ENCODE data around the gene TEX35. TPM values are rescaled to one million over a fixed set of nuclear protein-coding genes. Genes with fewer than 3 reads are reported as not detected.

The TEX35 gene
- total RNA-seq, 4 donors from 2014 or later = not detected

GRCh38 chr1:178565586-178565985, 52.7 kb downstream of the TEX35 start:
- TF ChIP-seq CTCF (IDR thresholded peaks at IDR 0.05) (no peak), POLR2A (IDR thresholded peaks at IDR 0.05) (no peak), POLR2AphosphoS5 (IDR thresholded peaks at IDR 0.05) (no peak), EP300 (IDR thresholded peaks at IDR 0.05) (no peak)
- Histone ChIP-seq H3K27me3 (no peaks in the 10 kb centered on the region), H3K9me3 (peaks cover 0 to 7% (median 0%) of the 10 kb centered on the region in 3 donors), H3K36me3 (no peaks in the 10 kb centered on the region), H3K4me3 (no peak overlapping the region), H3K27ac (no peak overlapping the region), H3K4me1 (no peaks in the 10 kb centered on the region)
- ATAC-seq = no peak
- 93 to 100% methylated on average over 3 of the region's 3 CpGs for WGBS, 2 donors (ENCODE audit: low coverage in 1 of 2)

DNA sequence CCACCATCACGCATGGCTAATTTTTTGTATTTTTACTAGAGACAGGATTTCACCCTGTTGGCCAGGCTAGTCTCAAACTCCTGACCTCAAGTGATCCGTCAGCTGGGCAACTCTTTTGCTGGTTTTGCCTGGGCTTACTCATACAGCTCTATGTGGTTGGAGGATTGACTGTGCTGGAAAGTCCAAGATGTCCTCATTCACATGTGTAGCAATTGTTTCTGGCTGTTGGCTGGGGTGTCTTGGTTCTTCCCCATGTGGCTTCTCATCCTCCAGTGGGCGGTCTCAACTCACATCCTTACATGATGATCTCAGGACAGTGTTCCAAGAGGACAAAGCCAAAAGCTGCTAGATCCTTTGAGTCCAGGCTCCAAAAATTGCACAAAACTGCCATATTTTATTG, 53.3 kb downstream of the TEX35 start:
- 88% methylated on average over 2 of the region's 3 CpGs; no CpG with 5 or more reads in 1 of the 2 donors for WGBS, 2 donors (ENCODE audit: low coverage in 1 of 2)
- H3K4me1 ChIP-seq = no peaks in the 10 kb centered on the region
- no peak overlapping the region for H3K4me3 ChIP-seq
- ATAC-seq = no peak
- no peak overlapping the region for H3K27ac ChIP-seq
- H3K27me3 ChIP-seq = no peaks in the 10 kb centered on the region
- TF ChIP-seq EP300 (IDR thresholded peaks at IDR 0.05) (no peak), CTCF (IDR thresholded peaks at IDR 0.05) (no peak), POLR2A (IDR thresholded peaks at IDR 0.05) (no peak), POLR2AphosphoS5 (IDR thresholded peaks at IDR 0.05) (no peak)
- H3K9me3 ChIP-seq = peaks cover 0 to 7% (median 0%) of the 10 kb centered on the region in 3 donors
- no peaks in the 10 kb centered on the region for H3K36me3 ChIP-seq

GRCh38 chr1:178571807-178572206, 58.9 kb downstream of the TEX35 start:
- WGBS, 2 donors (ENCODE audit: low coverage in 1 of 2) = 73 to 86% methylated on average over 4 of the region's 4 CpGs
- Histone ChIP-seq H3K4me3 (no peak overlapping the region), H3K9me3 (no peaks in the 10 kb centered on the region)

More at GRCh38 chr1:178571807-178572206, 58.9 kb downstream of the TEX35 start:
- Histone ChIP-seq H3K4me1 (peaks cover 0 to 7% (median 0%) of the 10 kb centered on the region in 3 donors), H3K27me3 (no peaks in the 10 kb centered on the region), H3K36me3 (no peaks in the 10 kb centered on the region), H3K27ac (no peak overlapping the region)
- ATAC-seq = no peak
- TF ChIP-seq EP300 (IDR thresholded peaks at IDR 0.05) (no peak), POLR2A (IDR thresholded peaks at IDR 0.05) (no peak), POLR2AphosphoS5 (IDR thresholded peaks at IDR 0.05) (no peak), CTCF (IDR thresholded peaks at IDR 0.05) (no peak)

Small RNA genes lying within 50 kb of the gene (small RNA-seq; reads per million reads assigned to genes)
- 0 reads per million in 4 donors for gene RF00017
- gene RNA5SP69 = 0 reads per million in 4 donors

Other genes starting within 250 kb of the TEX35 start
- not detected for gene CLEC20A, start 16.1 kb upstream of the TEX35 start, total RNA-seq
- gene RALGPS2, start 212.1 kb downstream of the TEX35 start, total RNA-seq = 10 to 100 TPM; 12.0 to 17.7 (median 15.1) TPM